Hepatocyte (in vitro differentiated cells): ENCODE data around the gene UVRAG. TPM values are rescaled to one million over a fixed set of nuclear protein-coding genes. Genes with fewer than 3 reads are reported as not detected.

ENCODE experiments used
- DNase-seq: peaks from one replicate; pipeline ENCODE4 v3.0.0-alpha.2; 2016; ENCODE audit warnings: low spot score
- H2AFZ ChIP-seq: fragments of 200-600 bp; sonication (generic); 2 replicates; pipeline ENCODE4 v1.6.0; 2016; ENCODE audit warnings: antibody characterized with exemption, mild to moderate bottlenecking
- H3K27ac ChIP-seq: fragments of 200-600 bp; sonication (generic); 2 replicates; pipeline ENCODE4 v1.5.1; 2016; ENCODE audit warnings: mild to moderate bottlenecking
- H3K27me3 ChIP-seq: fragments of 200-600 bp; sonication (generic); 2 replicates; pipeline ENCODE4 v1.6.1; 2016
- H3K36me3 ChIP-seq: fragments of 200-600 bp; sonication (generic); replicated peaks from 2 replicates; pipeline ENCODE4 v1.5.1; 2016; ENCODE audit warnings: low read depth; ENCODE audit not compliant: insufficient read depth
- H3K4me1 ChIP-seq: fragments of 200-600 bp; sonication (generic); 2 replicates; pipeline ENCODE4 v1.5.1; 2016; ENCODE audit warnings: mild to moderate bottlenecking, moderate library complexity; ENCODE audit not compliant: insufficient read depth
- H3K4me2 ChIP-seq: fragments of 200-600 bp; sonication (generic); 2 replicates; pipeline ENCODE4 v1.6.0; 2016
- H3K4me3 ChIP-seq: fragments of 200-600 bp; sonication (generic); 2 replicates; pipeline ENCODE4 v1.5.1; 2016; ENCODE audit warnings: mild to moderate bottlenecking
- H3K79me2 ChIP-seq: fragments of 200-600 bp; sonication (generic); 2 replicates; pipeline ENCODE4 v1.6.0; 2017; ENCODE audit warnings: mild to moderate bottlenecking
- H3K9me2 ChIP-seq: fragments of 200-600 bp; sonication (generic); replicated peaks from 2 replicates; pipeline ENCODE4 v1.6.0; 2017; ENCODE audit warnings: mild to moderate bottlenecking; ENCODE audit not compliant: insufficient read depth
- H3K9me3 ChIP-seq: fragments of 200-600 bp; sonication (generic); 2 replicates; pipeline ENCODE4 v1.5.1; 2016; ENCODE audit warnings: low read depth, mild to moderate bottlenecking
- H4K20me1 ChIP-seq: fragments of 200-600 bp; sonication (generic); 2 replicates; pipeline ENCODE4 v1.6.0; 2016; ENCODE audit warnings: mild to moderate bottlenecking; ENCODE audit not compliant: insufficient read depth, poor library complexity, severe bottlenecking
- CTCF ChIP-seq: fragments of 200-600 bp; sonication (generic); IDR thresholded peaks from 2 replicates; pipeline ENCODE4 v1.5.1; 2016; ENCODE audit warnings: antibody characterized with exemption, mild to moderate bottlenecking; ENCODE audit not compliant: poor library complexity
- EZH2 ChIP-seq: fragments of 200-600 bp; sonication (generic); IDR thresholded peaks from 2 replicates; pipeline ENCODE4 v1.6.1; 2016; ENCODE audit warnings: antibody characterized with exemption, mild to moderate bottlenecking, borderline replicate concordance
- EZH2phosphoT487 ChIP-seq: fragments of 200-600 bp; sonication (generic); IDR thresholded peaks from one replicate; pipeline ENCODE4 v1.6.1; 2018; ENCODE audit warnings: antibody characterized with exemption, mild to moderate bottlenecking, low read depth, moderate library complexity; ENCODE audit not compliant: unreplicated experiment, severe bottlenecking
- WGBS: methylation state at CpG from one replicate; pipeline ENCODE4 v1.1.6; 2016; ENCODE audit warnings: low lambda C conversion rate; ENCODE audit errors: missing lambda C conversion rate; 5-methylcytosine and 5-hydroxymethylcytosine counted together
- polyA plus RNA-seq: library from polyadenylated mRNA; unstranded; fragments of >200 nt; fragmentation: Nextera tagmentation; extraction: Ambion mirVana; gene quantifications from 2 replicates; pipeline ENCODE4 v1.2.1, GENCODE V29; 2016
- total RNA-seq: library from RNA; depleted of rRNA; stranded (reverse); fragments of >200 nt; gene quantifications from 2 replicates; pipeline ENCODE4 v1.2.3, GENCODE V29; 2014

The UVRAG gene
- total and polyA plus RNA-seq, 2 experiments from 2014 or later, result 15.3 to 36.5 TPM

DNA sequence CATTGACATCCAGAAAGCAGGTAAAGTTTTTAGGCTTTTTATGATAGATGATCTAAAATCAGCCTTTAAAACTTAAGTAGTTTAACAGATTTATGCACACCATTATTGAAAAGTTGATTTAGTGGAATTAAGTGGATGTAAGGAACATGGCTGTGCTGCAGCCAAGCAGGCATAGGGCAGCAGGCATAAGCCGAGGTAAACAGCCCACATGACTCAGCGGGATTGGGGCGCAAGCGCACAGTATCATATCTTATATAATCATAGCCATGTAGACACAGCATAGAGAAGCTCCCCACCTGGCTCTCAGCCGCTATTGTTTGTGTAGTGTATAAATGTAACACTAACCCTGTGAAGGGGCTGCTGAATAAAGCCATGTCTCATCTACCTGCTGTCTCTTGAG, 233.8 kb downstream of the UVRAG start:
- 78% methylated on average over 5 of the region's 5 CpGs for WGBS
- no peak for TF ChIP-seq EZH2
- no peak for TF ChIP-seq EZH2phosphoT487
- no peak for TF ChIP-seq CTCF
- H3K9me2 ChIP-seq, result no peaks in the 10 kb centered on the region
- peak; percentile 47 for DNase-seq
- no peaks in the 10 kb centered on the region for H4K20me1 ChIP-seq
- H3K9me3 ChIP-seq, result no peaks in the 10 kb centered on the region
- H3K36me3 ChIP-seq, result no peaks in the 10 kb centered on the region
- H3K27ac ChIP-seq, result peak overlapping the region; percentile 51
- no peaks in the 10 kb centered on the region for H3K27me3 ChIP-seq
- H3K4me3 ChIP-seq, result no peak overlapping the region
- no peak overlapping the region for H2AFZ ChIP-seq
- H3K4me2 ChIP-seq, result peak overlapping the region; percentile 6
- H3K79me2 ChIP-seq, result no peaks in the 10 kb centered on the region
- peaks cover 33% of the 10 kb centered on the region for H3K4me1 ChIP-seq

- H3K4me3 ChIP-seq, result no peak overlapping the region
- no peaks in the 10 kb centered on the region for H3K9me2 ChIP-seq
- H3K36me3 ChIP-seq, result no peaks in the 10 kb centered on the region
- DNase-seq, result no peak
- H3K27me3 ChIP-seq, result no peaks in the 10 kb centered on the region
- TF ChIP-seq EZH2phosphoT487, result no peak
- TF ChIP-seq CTCF, result no peak
- no peak for TF ChIP-seq EZH2
- peak overlapping the region; percentile 1 for H3K27ac ChIP-seq
- no peaks in the 10 kb centered on the region for H3K79me2 ChIP-seq
- H4K20me1 ChIP-seq, result no peaks in the 10 kb centered on the region
- H3K4me1 ChIP-seq, result peaks cover 28% of the 10 kb centered on the region
- no peak overlapping the region for H3K4me2 ChIP-seq
- no peak overlapping the region for H2AFZ ChIP-seq
- 70% methylated on average over 3 of the region's 3 CpGs for WGBS
- H3K9me3 ChIP-seq, result no peaks in the 10 kb centered on the region
Observed at GRCh38 chr11:76049511-76049910, 234.5 kb downstream of the UVRAG start.

DNA sequence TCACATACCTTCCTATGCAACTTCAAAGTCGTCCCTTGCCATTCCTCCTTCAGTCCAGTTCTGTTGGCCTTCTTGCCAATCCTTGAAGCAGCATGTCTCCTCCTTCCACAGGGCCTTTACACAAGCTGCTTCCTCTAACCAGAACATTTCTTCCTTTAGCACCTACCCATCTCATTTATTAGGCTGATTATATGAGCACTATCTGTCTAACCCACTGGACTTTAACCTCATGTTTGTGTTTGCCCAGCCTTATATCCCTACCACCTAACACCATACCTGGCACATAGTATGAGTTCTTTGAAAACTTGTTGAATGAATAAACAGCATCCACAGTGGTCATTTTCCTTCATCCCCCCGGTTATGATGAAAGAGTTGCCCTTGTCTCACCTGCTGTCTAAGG, 236.9 kb downstream of the UVRAG start:
- peaks cover 19% of the 10 kb centered on the region for H3K4me1 ChIP-seq
- no peak for DNase-seq
- 94% methylated on average over 2 of the region's 2 CpGs for WGBS

More for the DNA sequence above, 236.9 kb downstream of the UVRAG start:
- H3K27ac ChIP-seq, result no peak overlapping the region
- no peak overlapping the region for H3K4me3 ChIP-seq
- H4K20me1 ChIP-seq, result no peaks in the 10 kb centered on the region
- no peaks in the 10 kb centered on the region for H3K9me3 ChIP-seq
- H3K4me2 ChIP-seq, result no peak overlapping the region
- no peak overlapping the region for H2AFZ ChIP-seq
- H3K9me2 ChIP-seq, result no peaks in the 10 kb centered on the region
- H3K36me3 ChIP-seq, result no peaks in the 10 kb centered on the region
- H3K79me2 ChIP-seq, result no peaks in the 10 kb centered on the region
- H3K27me3 ChIP-seq, result no peaks in the 10 kb centered on the region
- TF ChIP-seq EZH2, result no peak
- no peak for TF ChIP-seq CTCF
- no peak for TF ChIP-seq EZH2phosphoT487
